H1 (cell line): Measurements from ENCODE around the gene C3orf20. TPM values are rescaled to one million over a fixed set of nuclear protein-coding genes. Genes with fewer than 3 reads are reported as not detected.

Experiments
- CTCF ChIA-PET: fragments of 300-600 bp; sonication (Branson Sonifier 250); formaldehyde crosslinking; loops from one replicate; lab custom pipeline; 2021; ENCODE audit not compliant: partially characterized antibody; lab: Charles Lee
- POLR2A ChIA-PET: fragments of 300-600 bp; sonication (Branson Sonifier 250); formaldehyde crosslinking; loops from one replicate; lab custom pipeline; 2021; ENCODE audit warnings: inconsistent platforms; ENCODE audit not compliant: partially characterized antibody; lab: Charles Lee
- DNase-seq, 2 experiments: peaks; one replicate each; pipeline versions ENCODE4 v3.0.0 to v3.0.0-alpha.2; 2010 to 2022; ENCODE audit warnings: low spot score in 2 of 2, low read depth in 1 of 2, mixed read lengths in 1 of 2
- FAIRE-seq: peaks from 2 replicates; lab custom pipeline; 2011; peaks lifted over from hg19 to GRCh38; lab: Jason Lieb, UNC
- H2AFZ ChIP-seq: 2 replicates; pipeline ENCODE4 v1.8.1; 2012; ENCODE audit warnings: low read length, inconsistent platforms
- H2AK5ac ChIP-seq: 2 replicates; pipeline ENCODE4 v1.6.1; 2013; ENCODE audit warnings: low read depth, low read length
- H2BK120ac ChIP-seq: replicated peaks from 2 replicates; pipeline ENCODE3; 2013; ENCODE audit warnings: low read depth, low read length, inconsistent platforms
- H2BK12ac ChIP-seq: 2 replicates; pipeline ENCODE4 v1.6.1; 2013; ENCODE audit warnings: low read depth, low read length
- H2BK15ac ChIP-seq: 2 replicates; pipeline ENCODE4 v1.6.1; 2013; ENCODE audit warnings: low read length
- H2BK20ac ChIP-seq: 2 replicates; pipeline ENCODE4 v1.6.1; 2013; ENCODE audit warnings: low read length
- H2BK5ac ChIP-seq: 2 replicates; pipeline ENCODE4 v1.6.1; 2013; ENCODE audit warnings: low read depth, low read length
- H3K14ac ChIP-seq: 2 replicates; pipeline ENCODE4 v1.6.1; 2013; ENCODE audit warnings: inconsistent platforms; ENCODE audit not compliant: insufficient read length
- H3K18ac ChIP-seq: 2 replicates; pipeline ENCODE4 v1.6.1; 2013; ENCODE audit warnings: low read length; ENCODE audit errors: extremely low read depth
- H3K23ac ChIP-seq: 2 replicates; pipeline ENCODE4 v1.6.1; 2013; ENCODE audit warnings: inconsistent platforms; ENCODE audit not compliant: insufficient read length
- H3K23me2 ChIP-seq: 2 replicates; pipeline ENCODE4 v1.6.1; 2013; ENCODE audit warnings: low read depth, low read length
- H3K27ac ChIP-seq: 2 replicates; pipeline ENCODE4 v1.6.1; 2011; ENCODE audit warnings: low read depth, low read length, inconsistent platforms
- H3K27me3 ChIP-seq, 4 experiments: replicated peaks in 1 of 4; 1 replicate in 1 of 4; 2 replicates in 3 of 4; pipeline versions ENCODE4 v1.6.1 to v1.8.1; 2011 to 2013; ENCODE audit warnings: low read length in 3 of 4, mild to moderate bottlenecking in 3 of 4, inconsistent platforms in 2 of 4, mixed read lengths in 2 of 4, moderate library complexity in 1 of 4; ENCODE audit not compliant: control insufficient read depth in 3 of 4, insufficient read depth in 3 of 4; ENCODE audit errors: extremely low read depth in 1 of 4
- H3K36me3 ChIP-seq, 4 experiments: 2 replicates each; pipeline versions ENCODE4 v1.6.1 to v1.8.1; 2011 to 2013; ENCODE audit warnings: mild to moderate bottlenecking in 4 of 4, low read length in 3 of 4, moderate library complexity in 2 of 4, control low read depth in 1 of 4, inconsistent platforms in 1 of 4; ENCODE audit not compliant: insufficient read depth in 4 of 4, control insufficient read depth in 2 of 4
- H3K4ac ChIP-seq: replicated peaks from 2 replicates; pipeline ENCODE3; 2013; ENCODE audit warnings: low read length, low read depth, mixed read lengths, inconsistent platforms; ENCODE audit not compliant: insufficient read length
- H3K4me1 ChIP-seq, 4 experiments: replicated peaks in 1 of 4; 1 replicate in 1 of 4; 2 replicates in 3 of 4; pipeline versions ENCODE4 v1.6.1 to v1.8.1; 2011 to 2013; ENCODE audit warnings: low read length in 3 of 4, inconsistent platforms in 2 of 4, mixed read lengths in 1 of 4; ENCODE audit not compliant: insufficient read depth in 4 of 4, control insufficient read depth in 3 of 4
- H3K4me2 ChIP-seq, 2 experiments: 2 replicates each; pipeline versions ENCODE4 v1.6.1 to v1.8.1; 2011 to 2013; ENCODE audit warnings: low read depth in 2 of 2, low read length in 2 of 2, control low read depth in 1 of 2, inconsistent platforms in 1 of 2, mild to moderate bottlenecking in 1 of 2; ENCODE audit not compliant: insufficient read depth in 1 of 2
- H3K4me3 ChIP-seq, 4 experiments: fragments of 200-600, 300-600 bp in 1 of 4; sonication (generic), shearing (Covaris generic), sonication (Bioruptor Twin) in 1 of 4; 2 replicates each; pipeline versions ENCODE4 v1.5.1 to v1.8.1; 2011 to 2016; ENCODE audit warnings: low read length in 4 of 4, low read depth in 3 of 4, control low read depth in 2 of 4, inconsistent platforms in 2 of 4, mild to moderate bottlenecking in 2 of 4, mixed read lengths in 1 of 4, moderate library complexity in 1 of 4; ENCODE audit not compliant: insufficient read depth in 2 of 4; ENCODE audit errors: extremely low read depth in 1 of 4
- H3K56ac ChIP-seq: replicated peaks from 2 replicates; pipeline ENCODE3; 2013; ENCODE audit warnings: low read depth, mild to moderate bottlenecking, mixed read lengths, low read length, inconsistent platforms; ENCODE audit not compliant: insufficient read length
- H3K79me1 ChIP-seq: 2 replicates; pipeline ENCODE4 v1.6.1; 2013; ENCODE audit warnings: low read depth, low read length, control low read depth
- H3K79me2 ChIP-seq, 2 experiments: 2 replicates each; pipeline versions ENCODE4 v1.6.1 to v1.8.1; 2012 to 2013; ENCODE audit warnings: low read length in 2 of 2, mild to moderate bottlenecking in 2 of 2, inconsistent platforms in 1 of 2; ENCODE audit not compliant: insufficient read depth in 2 of 2, control insufficient read depth in 1 of 2
- H3K9ac ChIP-seq, 4 experiments: replicated peaks in 1 of 4; 1 replicate in 1 of 4; 2 replicates in 3 of 4; pipeline versions ENCODE4 v1.6.1 to v1.8.1; 2011 to 2013; ENCODE audit warnings: low read depth in 3 of 4, low read length in 3 of 4, control low read depth in 2 of 4, mild to moderate bottlenecking in 2 of 4, moderate library complexity in 2 of 4, inconsistent platforms in 1 of 4; ENCODE audit errors: extremely low read depth in 1 of 4
- H3K9me3 ChIP-seq, 2 experiments: 2 replicates each; pipeline versions ENCODE4 v1.6.1 to v1.8.1; 2012 to 2013; ENCODE audit warnings: mild to moderate bottlenecking in 2 of 2, moderate library complexity in 2 of 2, control low read depth in 1 of 2, inconsistent platforms in 1 of 2, low read depth in 1 of 2, low read length in 1 of 2, mixed read lengths in 1 of 2; ENCODE audit not compliant: insufficient read depth in 2 of 2
- H4K20me1 ChIP-seq, 2 experiments: replicated peaks in 1 of 2; 2 replicates each; pipeline versions ENCODE3 to v1.8.1; 2011 to 2013; ENCODE audit warnings: inconsistent platforms in 2 of 2, low read length in 2 of 2, mild to moderate bottlenecking in 1 of 2; ENCODE audit not compliant: insufficient read depth in 2 of 2, control insufficient read depth in 1 of 2
- H4K5ac ChIP-seq: 2 replicates; pipeline ENCODE4 v1.6.1; 2013; ENCODE audit warnings: low read length, low read depth, mixed read lengths, inconsistent platforms; ENCODE audit not compliant: insufficient read length
- H4K8ac ChIP-seq: 2 replicates; pipeline ENCODE4 v1.8.0; 2013; ENCODE audit warnings: mild to moderate bottlenecking, moderate library complexity, low read length, inconsistent platforms; ENCODE audit not compliant: insufficient read depth; ENCODE audit errors: extremely low read depth
- H4K91ac ChIP-seq: replicated peaks from 2 replicates; pipeline ENCODE3; 2013; ENCODE audit warnings: low read length, mixed read lengths, inconsistent platforms; ENCODE audit not compliant: insufficient read length
- SP2 ChIP-seq: IDR thresholded peaks from 2 replicates; pipeline ENCODE4 v1.6.1; 2012; ENCODE audit warnings: mild to moderate bottlenecking, low read length, inconsistent platforms
- WGBS, 2 experiments: shearing (Covaris generic) in 1 of 2; methylation state at CpG; one replicate each; pipeline versions ENCODE4 v1.1.6 to v1.1.7; 2013 to 2015; ENCODE audit warnings: low lambda C conversion rate in 2 of 2, mixed read lengths in 2 of 2, inconsistent platforms in 1 of 2, low coverage in 1 of 2, missing lambda C conversion rate in 1 of 2; ENCODE audit not compliant: insufficient replicate concordance in 2 of 2, insufficient coverage in 1 of 2, insufficient read length in 1 of 2; ENCODE audit errors: extremely low coverage in 1 of 2, missing lambda C conversion rate in 1 of 2; 5-methylcytosine and 5-hydroxymethylcytosine counted together
- polyA plus RNA-seq, 7 experiments: library from polyadenylated mRNA; depleted of rRNA in 3 of 7; stranded (reverse) in 5 of 7; unstranded in 2 of 7; fragments of >200 nt in 5 of 7; fragments of 200-250 nt in 2 of 7; gene quantifications; 1 replicate in 5 of 7; 2 replicates in 1 of 7; 4 replicates in 1 of 7; pipeline versions ENCODE4 v1.2.1 to v1.2.3, GENCODE V29; 2011 to 2013; ENCODE audit warnings: missing spikeins in 2 of 7, mixed read lengths in 2 of 7
- total RNA-seq: library from RNA; stranded (reverse); fragmentation: NEBNext Ultra II Directional; extraction: Animal tissue kit (Norgen Biotek cat#: 25700); gene quantifications from 2 replicates; pipeline ENCODE4 v1.2.1, GENCODE V29; 2021

Gene C3orf20
- total and polyA plus RNA-seq, 2 of the 8 experiments (the other 6 are each of a cell fraction or from before 2014, with no cell fraction given) = not detected

DNA sequence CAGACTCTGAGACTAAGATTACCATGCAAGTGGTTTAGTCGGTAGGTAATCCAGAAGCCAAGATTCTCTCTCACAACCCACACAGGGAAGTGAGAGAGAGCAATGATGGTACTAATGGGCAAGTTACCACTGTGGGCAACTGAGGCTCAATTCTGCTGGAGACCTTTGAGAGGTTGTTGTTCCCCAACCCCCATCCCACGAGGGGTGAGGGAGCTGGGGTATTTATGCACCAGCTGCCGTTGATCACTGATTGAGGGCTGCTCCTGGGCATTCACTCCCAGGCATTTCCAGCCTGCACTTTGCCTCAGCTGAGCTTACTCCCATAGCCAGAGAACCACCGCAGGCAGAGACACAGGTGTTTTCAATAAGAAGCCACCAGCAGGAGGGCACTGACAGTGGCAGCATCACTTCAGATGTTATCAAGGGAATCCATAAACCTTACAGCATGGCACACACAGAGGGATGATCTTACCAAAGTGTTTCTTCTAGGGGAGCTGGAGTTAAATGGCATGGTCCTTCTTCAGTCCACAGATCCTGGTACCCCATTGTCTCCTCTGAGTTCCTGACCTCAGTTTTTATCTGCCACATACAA is 38.3 kb upstream of the C3orf20 start:
- H3K4me3 ChIP-seq = no peak overlapping the region
- H3K27me3 ChIP-seq = no peaks in the 10 kb centered on the region; a peak in 2 of 7 replicates
- WGBS, 2 experiments = 84% methylated on average over 4 of the region's 4 CpGs; no CpG with 5 or more reads in 1 of the 2 experiments
- FAIRE-seq (no peak), DNase-seq (no peak)
- H4K91ac ChIP-seq = no peak overlapping the region
- no peak for TF ChIP-seq SP2
- no peak overlapping the region for H3K56ac ChIP-seq
- no peak overlapping the region for H3K9ac ChIP-seq
- H3K9me3 ChIP-seq = no peaks in the 10 kb centered on the region
- no peak overlapping the region for H2AK5ac ChIP-seq
- H3K14ac ChIP-seq = no peak overlapping the region
- no peak overlapping the region for H3K4ac ChIP-seq
- H3K79me1 ChIP-seq = no peaks in the 10 kb centered on the region
- no peak overlapping the region for H4K8ac ChIP-seq
- H2BK20ac ChIP-seq = no peak overlapping the region
- H2AFZ ChIP-seq = no peak overlapping the region
- H4K20me1 ChIP-seq = no peaks in the 10 kb centered on the region
- H4K5ac ChIP-seq = no peak overlapping the region
- no peaks in the 10 kb centered on the region for H3K79me2 ChIP-seq
- no peak overlapping the region for H2BK120ac ChIP-seq
- H3K23ac ChIP-seq = no peak overlapping the region
- H2BK5ac ChIP-seq = no peak overlapping the region
- no peak overlapping the region for H2BK12ac ChIP-seq
- H3K4me1 ChIP-seq = no peaks in the 10 kb centered on the region
- no peak overlapping the region for H2BK15ac ChIP-seq
- H3K18ac ChIP-seq = no peak overlapping the region
- H3K36me3 ChIP-seq = no peaks in the 10 kb centered on the region
- POLR2A ChIA-PET = interaction anchor here (2.5 kb wide), 1 partner anchor 15 kb away, joined by 5 read pairs; the partner anchor contains the start of gene CCDC174
- H3K4me2 ChIP-seq = no peak overlapping the region
- no peak overlapping the region for H3K27ac ChIP-seq
- CTCF ChIA-PET = interaction anchor here (1.2 to 3.8 kb wide), 9 partner anchors 9 to 284 kb away, joined by 3 to 35 read pairs (median 6); partner anchors contain the start of gene CCDC174
- no peaks in the 10 kb centered on the region for H3K23me2 ChIP-seq
